ENCODE measurements around the gene EIF2B5. TPM values are rescaled to one million over a fixed set of nuclear protein-coding genes. Genes with fewer than 3 reads are reported as not detected.
"Not testable (repeated sequence)": the region's sequence is repeated elsewhere in the genome, so short reads cannot be mapped to it uniquely, and the experiment has no call there.

The EIF2B5 gene
- total RNA-seq, 1 donor from 2014 or later, result 38.1 TPM

GRCh38 chr3:184121031-184121430 is 14.1 kb upstream of the EIF2B5 start:
- not testable (repeated sequence) for H3K27ac ChIP-seq (ENCODE audit: low read depth, low read length); H3K9me3 ChIP-seq (ENCODE audit: control insufficient read depth in 3 of 3, low read length in 3 of 3); H3K4me3 ChIP-seq (ENCODE audit: low read length in 3 of 3); H3K4me1 ChIP-seq (ENCODE audit: control insufficient read depth in 3 of 3, insufficient read depth in 3 of 3, low read length in 3 of 3); H3K27me3 ChIP-seq (ENCODE audit: control insufficient read depth in 3 of 3, insufficient read depth in 3 of 3, low read length in 3 of 3); H3K36me3 ChIP-seq (ENCODE audit: control insufficient read depth in 3 of 3, insufficient read depth in 3 of 3, low read length in 3 of 3); H3K9ac ChIP-seq (ENCODE audit: low read depth in 1 of 3, low read length in 3 of 3)

GRCh38 chr3:184126006-184126405 is 9.2 kb upstream of the EIF2B5 start:
- Histone ChIP-seq H3K9ac (ENCODE audit: low read depth in 1 of 3, low read length in 3 of 3) (no peak overlapping the region), H3K36me3 (ENCODE audit: control insufficient read depth in 3 of 3, insufficient read depth in 3 of 3, low read length in 3 of 3) (no peaks in the 10 kb centered on the region), H3K27me3 (ENCODE audit: control insufficient read depth in 3 of 3, insufficient read depth in 3 of 3, low read length in 3 of 3) (no peaks in the 10 kb centered on the region), H3K4me1 (ENCODE audit: control insufficient read depth in 3 of 3, insufficient read depth in 3 of 3, low read length in 3 of 3) (no peaks in the 10 kb centered on the region), H3K27ac (ENCODE audit: low read depth, low read length) (no peak overlapping the region), H3K4me3 (ENCODE audit: low read length in 3 of 3) (no peak overlapping the region), H3K9me3 (ENCODE audit: control insufficient read depth in 3 of 3, low read length in 3 of 3) (no peaks in the 10 kb centered on the region)

GRCh38 chr3:184129012-184129411 is 6.1 kb upstream of the EIF2B5 start:
- Histone ChIP-seq H3K9ac (ENCODE audit: low read depth in 1 of 3, low read length in 3 of 3) (peak overlapping the region in 1 of 3 donors; percentile 9), H3K4me1 (ENCODE audit: control insufficient read depth in 3 of 3, insufficient read depth in 3 of 3, low read length in 3 of 3) (peaks cover 3 to 6% (median 3%) of the 10 kb centered on the region in 3 donors), H3K36me3 (ENCODE audit: control insufficient read depth in 3 of 3, insufficient read depth in 3 of 3, low read length in 3 of 3) (no peaks in the 10 kb centered on the region)

GRCh38 chr3:184132945-184133344 is 2.2 kb upstream of the EIF2B5 start:
- H3K9ac ChIP-seq (ENCODE audit: low read depth in 1 of 3, low read length in 3 of 3), result no peak overlapping the region

More at GRCh38 chr3:184129012-184129411, 6.1 kb upstream of the EIF2B5 start:
- Histone ChIP-seq H3K27ac (ENCODE audit: low read depth, low read length) (no peak overlapping the region), H3K9me3 (ENCODE audit: control insufficient read depth in 3 of 3, low read length in 3 of 3) (no peaks in the 10 kb centered on the region), H3K4me3 (ENCODE audit: low read length in 3 of 3) (no peak overlapping the region), H3K27me3 (ENCODE audit: control insufficient read depth in 3 of 3, insufficient read depth in 3 of 3, low read length in 3 of 3) (no peaks in the 10 kb centered on the region)

GRCh38 chr3:184133840-184134745 is 1.1 kb upstream of the EIF2B5 start:
- H3K27me3 ChIP-seq (ENCODE audit: control insufficient read depth in 3 of 3, insufficient read depth in 3 of 3, low read length in 3 of 3), result no peaks in the 10 kb centered on the region
- peak overlapping the region; percentile 96 for H3K9ac ChIP-seq (ENCODE audit: low read depth in 1 of 3, low read length in 3 of 3)
- H3K9me3 ChIP-seq (ENCODE audit: control insufficient read depth in 3 of 3, low read length in 3 of 3), result no peaks in the 10 kb centered on the region
- H3K4me1 ChIP-seq (ENCODE audit: control insufficient read depth in 3 of 3, insufficient read depth in 3 of 3, low read length in 3 of 3), result peaks cover 25 to 39% (median 27%) of the 10 kb centered on the region in 3 donors
- H3K36me3 ChIP-seq (ENCODE audit: control insufficient read depth in 3 of 3, insufficient read depth in 3 of 3, low read length in 3 of 3), result peaks cover 9 to 11% (median 10%) of the 10 kb centered on the region in 3 donors
- peak overlapping the region; percentile 86 for H3K27ac ChIP-seq (ENCODE audit: low read depth, low read length)
- H3K4me3 ChIP-seq (ENCODE audit: low read length in 3 of 3), result peak overlapping the region; percentile 91 to 100 (median 99)

More at GRCh38 chr3:184132945-184133344, 2.2 kb upstream of the EIF2B5 start:
- Histone ChIP-seq H3K9me3 (ENCODE audit: control insufficient read depth in 3 of 3, low read length in 3 of 3) (no peaks in the 10 kb centered on the region), H3K4me1 (ENCODE audit: control insufficient read depth in 3 of 3, insufficient read depth in 3 of 3, low read length in 3 of 3) (peaks cover 25 to 39% (median 27%) of the 10 kb centered on the region in 3 donors), H3K27me3 (ENCODE audit: control insufficient read depth in 3 of 3, insufficient read depth in 3 of 3, low read length in 3 of 3) (no peaks in the 10 kb centered on the region), H3K27ac (ENCODE audit: low read depth, low read length) (no peak overlapping the region), H3K4me3 (ENCODE audit: low read length in 3 of 3) (no peak overlapping the region), H3K36me3 (ENCODE audit: control insufficient read depth in 3 of 3, insufficient read depth in 3 of 3, low read length in 3 of 3) (peaks cover 5 to 8% (median 7%) of the 10 kb centered on the region in 3 donors)

GRCh38 chr3:184134746-184135148 is 411 bp upstream of the EIF2B5 start:
- peaks cover 9 to 11% (median 10%) of the 10 kb centered on the region in 3 donors for H3K36me3 ChIP-seq (ENCODE audit: control insufficient read depth in 3 of 3, insufficient read depth in 3 of 3, low read length in 3 of 3)
- no peaks in the 10 kb centered on the region for H3K27me3 ChIP-seq (ENCODE audit: control insufficient read depth in 3 of 3, insufficient read depth in 3 of 3, low read length in 3 of 3)
- H3K4me1 ChIP-seq (ENCODE audit: control insufficient read depth in 3 of 3, insufficient read depth in 3 of 3, low read length in 3 of 3), result peaks cover 25 to 39% (median 27%) of the 10 kb centered on the region in 3 donors
- peak overlapping the region; percentile 91 to 100 (median 99) for H3K4me3 ChIP-seq (ENCODE audit: low read length in 3 of 3)
- peak overlapping the region; percentile 96 for H3K9ac ChIP-seq (ENCODE audit: low read depth in 1 of 3, low read length in 3 of 3)
- H3K9me3 ChIP-seq (ENCODE audit: control insufficient read depth in 3 of 3, low read length in 3 of 3), result no peaks in the 10 kb centered on the region
- H3K27ac ChIP-seq (ENCODE audit: low read depth, low read length), result peak overlapping the region; percentile 86

- H3K9me3 ChIP-seq (ENCODE audit: control insufficient read depth in 3 of 3, low read length in 3 of 3), result no peaks in the 10 kb centered on the region
- H3K27me3 ChIP-seq (ENCODE audit: control insufficient read depth in 3 of 3, insufficient read depth in 3 of 3, low read length in 3 of 3), result no peaks in the 10 kb centered on the region
- H3K4me3 ChIP-seq (ENCODE audit: low read length in 3 of 3), result peak overlapping the region; percentile 91 to 100 (median 99)
- H3K4me1 ChIP-seq (ENCODE audit: control insufficient read depth in 3 of 3, insufficient read depth in 3 of 3, low read length in 3 of 3), result peaks cover 25 to 39% (median 27%) of the 10 kb centered on the region in 3 donors
- H3K36me3 ChIP-seq (ENCODE audit: control insufficient read depth in 3 of 3, insufficient read depth in 3 of 3, low read length in 3 of 3), result peaks cover 18 to 19% (median 19%) of the 10 kb centered on the region in 3 donors
- peak overlapping the region; percentile 96 for H3K9ac ChIP-seq (ENCODE audit: low read depth in 1 of 3, low read length in 3 of 3)
- H3K27ac ChIP-seq (ENCODE audit: low read depth, low read length), result peak overlapping the region; percentile 86
Measured at GRCh38 chr3:184135911-184136260, 728 bp downstream of the EIF2B5 start.

GRCh38 chr3:184140436-184140835 is 5.3 kb downstream of the EIF2B5 start:
- Histone ChIP-seq H3K4me1 (ENCODE audit: control insufficient read depth in 3 of 3, insufficient read depth in 3 of 3, low read length in 3 of 3) (peaks cover 34 to 42% (median 35%) of the 10 kb centered on the region in 3 donors), H3K9ac (ENCODE audit: low read depth in 1 of 3, low read length in 3 of 3) (no peak overlapping the region), H3K4me3 (ENCODE audit: low read length in 3 of 3) (no peak overlapping the region), H3K9me3 (ENCODE audit: control insufficient read depth in 3 of 3, low read length in 3 of 3) (no peaks in the 10 kb centered on the region), H3K27me3 (ENCODE audit: control insufficient read depth in 3 of 3, insufficient read depth in 3 of 3, low read length in 3 of 3) (no peaks in the 10 kb centered on the region), H3K36me3 (ENCODE audit: control insufficient read depth in 3 of 3, insufficient read depth in 3 of 3, low read length in 3 of 3) (peaks cover 59% of the 10 kb centered on the region in 3 donors), H3K27ac (ENCODE audit: low read depth, low read length) (no peak overlapping the region)

- H3K27ac ChIP-seq (ENCODE audit: low read depth, low read length), result no peak overlapping the region
- H3K27me3 ChIP-seq (ENCODE audit: control insufficient read depth in 3 of 3, insufficient read depth in 3 of 3, low read length in 3 of 3), result no peaks in the 10 kb centered on the region
- H3K36me3 ChIP-seq (ENCODE audit: control insufficient read depth in 3 of 3, insufficient read depth in 3 of 3, low read length in 3 of 3), result peaks cover 58 to 64% (median 61%) of the 10 kb centered on the region in 3 donors
- H3K9ac ChIP-seq (ENCODE audit: low read depth in 1 of 3, low read length in 3 of 3), result no peak overlapping the region
- peaks cover 24 to 32% (median 24%) of the 10 kb centered on the region in 3 donors for H3K4me1 ChIP-seq (ENCODE audit: control insufficient read depth in 3 of 3, insufficient read depth in 3 of 3, low read length in 3 of 3)
- H3K9me3 ChIP-seq (ENCODE audit: control insufficient read depth in 3 of 3, low read length in 3 of 3), result no peaks in the 10 kb centered on the region
- no peak overlapping the region for H3K4me3 ChIP-seq (ENCODE audit: low read length in 3 of 3)
Measured at GRCh38 chr3:184142199-184142598, 7.0 kb downstream of the EIF2B5 start.

- Histone ChIP-seq H3K4me1 (ENCODE audit: control insufficient read depth in 3 of 3, insufficient read depth in 3 of 3, low read length in 3 of 3) (peaks cover 21 to 26% (median 23%) of the 10 kb centered on the region in 3 donors), H3K27ac (ENCODE audit: low read depth, low read length) (no peak overlapping the region), H3K9ac (ENCODE audit: low read depth in 1 of 3, low read length in 3 of 3) (peak overlapping the region in 1 of 3 donors; percentile 10), H3K4me3 (ENCODE audit: low read length in 3 of 3) (no peak overlapping the region), H3K36me3 (ENCODE audit: control insufficient read depth in 3 of 3, insufficient read depth in 3 of 3, low read length in 3 of 3) (peaks cover 51 to 56% (median 53%) of the 10 kb centered on the region in 3 donors), H3K27me3 (ENCODE audit: control insufficient read depth in 3 of 3, insufficient read depth in 3 of 3, low read length in 3 of 3) (no peaks in the 10 kb centered on the region), H3K9me3 (ENCODE audit: control insufficient read depth in 3 of 3, low read length in 3 of 3) (no peaks in the 10 kb centered on the region)
Measured at GRCh38 chr3:184143327-184143726, 8.2 kb downstream of the EIF2B5 start.

All from skeletal muscle tissue (tissue), 4 donors.